Activated CD4-positive, alpha-beta T cell treated with anti-CD3 and anti-CD28 coated beads, Interleukin-2, amount 10 ng/mL, durations not matched to agents 7 days and 5 days (primary cell): ENCODE data around the gene ZNF708. TPM values are rescaled to one million over a fixed set of nuclear protein-coding genes. Genes with fewer than 3 reads are reported as not detected.

Experiments used
- total RNA-seq, 2 experiments: library from RNA; stranded (reverse); gene quantifications; one replicate each; pipeline ENCODE4 v1.2.3, GENCODE V29; 2021

Gene ZNF708
- total RNA-seq, 2 experiments from 2014 or later = 22.4 to 22.5 TPM

Other genes starting within 250 kb of the ZNF708 start
- gene ZNF714, start 247.2 kb downstream of the ZNF708 start, total RNA-seq = 10 to 100 TPM; 22.0 to 24.7 TPM
- 10 to 100 TPM; 20.2 to 25.8 TPM for gene ZNF431, start 187.4 kb downstream of the ZNF708 start, total RNA-seq
- 10 to 100 TPM; 15.5 TPM for gene ZNF738, start 29.6 kb upstream of the ZNF708 start, total RNA-seq
- 10 to 100 TPM; 22.7 to 23.3 TPM for gene ZNF493, start 67.7 kb upstream of the ZNF708 start, total RNA-seq
- 10 to 100 TPM; 11.4 to 12.7 TPM for gene ZNF429, start 176.2 kb upstream of the ZNF708 start, total RNA-seq